Measurements from ENCODE around the gene CCDC141. TPM values are rescaled to one million over a fixed set of nuclear protein-coding genes. Genes with fewer than 3 reads are reported as not detected.

Gene CCDC141
- total and polyA plus RNA-seq, 12 donors: 0.34 to 42.1 (median 1.4) TPM

DNA sequence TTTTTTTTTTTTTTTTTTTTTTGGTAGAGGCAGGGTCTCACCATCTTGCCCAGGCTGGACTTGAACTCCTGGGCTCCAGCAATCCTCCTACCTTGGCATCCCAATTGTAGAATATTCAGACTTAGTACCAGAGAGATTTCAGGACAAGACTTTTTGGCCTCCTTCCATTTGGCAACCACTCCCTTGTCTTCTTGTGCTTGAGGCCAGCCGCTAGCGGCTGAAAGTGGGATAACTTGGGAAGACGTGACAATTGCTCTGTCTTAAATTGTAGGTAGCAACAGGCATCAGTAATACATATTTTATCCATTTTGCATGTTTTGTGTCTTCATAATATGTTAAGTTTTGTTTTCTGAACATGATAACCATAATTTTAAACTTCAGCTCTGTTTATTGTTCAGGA, 189.4 kb downstream of the CCDC141 start:
- WGBS, 4 donors: 22 to 32% (median 26%) methylated on average over 3 of the region's 3 CpGs
- Histone ChIP-seq H3K27ac (no peak overlapping the region), H3K4me1 (replicated peaks in 1 of 2) (peaks cover 0 to 16% of the 10 kb centered on the region in 2 donors), H3K36me3 (replicated peaks in 1 of 2) (no peaks in the 10 kb centered on the region), H3K9me3 (replicated peaks in 1 of 3) (no peaks in the 10 kb centered on the region), H3K27me3 (no peaks in the 10 kb centered on the region), H3K4me3 (no peak overlapping the region)
- TF ChIP-seq, protein P1, sequence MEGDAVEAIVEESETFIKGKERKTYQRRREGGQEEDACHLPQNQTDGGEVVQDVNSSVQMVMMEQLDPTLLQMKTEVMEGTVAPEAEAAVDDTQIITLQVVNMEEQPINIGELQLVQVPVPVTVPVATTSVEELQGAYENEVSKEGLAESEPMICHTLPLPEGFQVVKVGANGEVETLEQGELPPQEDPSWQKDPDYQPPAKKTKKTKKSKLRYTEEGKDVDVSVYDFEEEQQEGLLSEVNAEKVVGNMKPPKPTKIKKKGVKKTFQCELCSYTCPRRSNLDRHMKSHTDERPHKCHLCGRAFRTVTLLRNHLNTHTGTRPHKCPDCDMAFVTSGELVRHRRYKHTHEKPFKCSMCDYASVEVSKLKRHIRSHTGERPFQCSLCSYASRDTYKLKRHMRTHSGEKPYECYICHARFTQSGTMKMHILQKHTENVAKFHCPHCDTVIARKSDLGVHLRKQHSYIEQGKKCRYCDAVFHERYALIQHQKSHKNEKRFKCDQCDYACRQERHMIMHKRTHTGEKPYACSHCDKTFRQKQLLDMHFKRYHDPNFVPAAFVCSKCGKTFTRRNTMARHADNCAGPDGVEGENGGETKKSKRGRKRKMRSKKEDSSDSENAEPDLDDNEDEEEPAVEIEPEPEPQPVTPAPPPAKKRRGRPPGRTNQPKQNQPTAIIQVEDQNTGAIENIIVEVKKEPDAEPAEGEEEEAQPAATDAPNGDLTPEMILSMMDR (IDR thresholded peaks at IDR 0.05): peak; percentile 11 to 55 (median 47)
- TF ChIP-seq POLR2A (IDR thresholded peaks at IDR 0.05): no peak
- intact Hi-C loops (cut with DNase I): no loop called here
- peak; percentile 50 to 84 (median 72) for DNase-seq

DNA sequence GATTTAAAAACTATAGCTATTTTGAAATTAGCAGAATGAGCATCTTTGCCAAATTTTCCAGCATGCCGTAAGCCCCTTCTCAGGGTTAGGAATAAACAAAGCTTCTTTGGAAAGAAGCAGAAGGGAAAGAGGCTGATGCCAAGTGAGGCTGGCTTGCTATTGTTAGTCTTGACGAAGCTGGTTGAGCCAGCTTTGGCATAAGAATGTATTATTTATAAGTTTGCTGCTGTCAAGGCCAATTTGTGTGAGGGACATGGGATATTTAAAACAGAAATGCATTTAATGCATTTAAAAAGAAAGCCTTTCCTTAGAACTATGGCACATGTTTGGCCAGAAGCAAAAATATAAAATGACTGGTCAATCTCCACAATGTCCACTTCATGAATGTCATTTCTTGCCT, 190.2 kb downstream of the CCDC141 start:
- Histone ChIP-seq H3K27ac (no peak overlapping the region), H3K9me3 (replicated peaks in 1 of 3) (no peaks in the 10 kb centered on the region), H3K27me3 (no peaks in the 10 kb centered on the region), H3K36me3 (replicated peaks in 1 of 2) (no peaks in the 10 kb centered on the region), H3K4me1 (replicated peaks in 1 of 2) (peaks cover 0 to 12% of the 10 kb centered on the region in 2 donors), H3K4me3 (no peak overlapping the region)
- intact Hi-C loops (cut with DNase I): no loop called here
- TF ChIP-seq, protein P1 (IDR thresholded peaks at IDR 0.05): no peak
- TF ChIP-seq POLR2A (IDR thresholded peaks at IDR 0.05): no peak
- 26 to 51% (median 31%) methylated on average over 2 of the region's 2 CpGs for WGBS, 4 donors
- no peak for DNase-seq

DNA sequence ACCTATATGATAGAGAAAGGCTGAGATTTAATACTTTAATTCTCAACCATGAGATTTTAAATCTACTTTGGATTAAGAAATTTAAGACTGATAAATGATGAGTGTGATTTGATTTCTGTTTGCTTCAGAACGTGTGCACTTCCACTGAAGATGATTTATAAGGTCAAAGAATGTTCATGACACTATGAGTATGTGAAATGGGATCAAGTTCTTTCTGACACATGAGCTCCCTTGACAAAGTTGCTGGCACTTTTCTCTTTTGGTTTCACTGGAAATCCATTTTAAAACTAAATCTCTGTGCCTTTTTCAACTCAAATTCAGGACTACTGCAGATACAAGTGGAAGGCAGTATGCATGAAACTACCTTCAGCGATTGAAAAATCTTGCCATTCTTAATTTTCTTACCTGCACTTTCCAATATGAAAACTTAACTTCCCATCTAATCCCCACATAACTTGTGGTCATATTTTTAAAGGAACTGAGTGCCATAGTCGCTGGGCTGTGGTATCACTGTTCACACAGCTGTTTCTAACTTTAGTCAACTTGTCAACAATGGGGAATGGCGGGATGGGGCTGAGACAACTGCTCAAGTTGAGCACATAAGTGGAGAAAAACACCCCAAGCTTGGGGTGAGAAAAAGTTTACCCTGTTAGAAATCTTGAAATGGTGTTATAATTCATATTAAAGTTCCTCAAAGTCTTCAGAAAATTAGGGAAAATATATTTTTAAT, 190.9 kb downstream of the CCDC141 start:
- Histone ChIP-seq H3K36me3 (replicated peaks in 1 of 2) (no peaks in the 10 kb centered on the region), H3K4me3 (no peak overlapping the region), H3K27ac (no peak overlapping the region), H3K9me3 (replicated peaks in 1 of 3) (no peaks in the 10 kb centered on the region), H3K4me1 (replicated peaks in 1 of 2) (peaks cover 0 to 8% of the 10 kb centered on the region in 2 donors), H3K27me3 (no peaks in the 10 kb centered on the region)
- 67 to 74% (median 72%) methylated on average over 4 of the region's 4 CpGs for WGBS, 4 donors
- intact Hi-C loops (cut with DNase I): no loop called here
- TF ChIP-seq, protein P1 (IDR thresholded peaks at IDR 0.05): no peak
- no peak for TF ChIP-seq POLR2A (IDR thresholded peaks at IDR 0.05)
- no peak for DNase-seq

GRCh38 chr2:178855151-178855550, 194.8 kb downstream of the CCDC141 start:
- Histone ChIP-seq H3K9me3 (replicated peaks in 1 of 3) (no peaks in the 10 kb centered on the region), H3K27ac (no peak overlapping the region), H3K36me3 (replicated peaks in 1 of 2) (no peaks in the 10 kb centered on the region), H3K4me1 (replicated peaks in 1 of 2) (no peaks in the 10 kb centered on the region), H3K27me3 (no peaks in the 10 kb centered on the region), H3K4me3 (no peak overlapping the region)
- TF ChIP-seq POLR2A (IDR thresholded peaks at IDR 0.05): no peak
- TF ChIP-seq, protein P1 (IDR thresholded peaks at IDR 0.05): no peak
- intact Hi-C loops (cut with DNase I): no loop called here
- DNase-seq: no peak
